ENCODE data around the gene TBC1D9B. TPM values are rescaled to one million over a fixed set of nuclear protein-coding genes. Genes with fewer than 3 reads are reported as not detected.

TBC1D9B gene
- total and polyA plus RNA-seq, 2 of the 13 experiments (the other 11 are each of a cell fraction or from before 2014, with no cell fraction given) = 35.0 to 50.0 TPM

DNA sequence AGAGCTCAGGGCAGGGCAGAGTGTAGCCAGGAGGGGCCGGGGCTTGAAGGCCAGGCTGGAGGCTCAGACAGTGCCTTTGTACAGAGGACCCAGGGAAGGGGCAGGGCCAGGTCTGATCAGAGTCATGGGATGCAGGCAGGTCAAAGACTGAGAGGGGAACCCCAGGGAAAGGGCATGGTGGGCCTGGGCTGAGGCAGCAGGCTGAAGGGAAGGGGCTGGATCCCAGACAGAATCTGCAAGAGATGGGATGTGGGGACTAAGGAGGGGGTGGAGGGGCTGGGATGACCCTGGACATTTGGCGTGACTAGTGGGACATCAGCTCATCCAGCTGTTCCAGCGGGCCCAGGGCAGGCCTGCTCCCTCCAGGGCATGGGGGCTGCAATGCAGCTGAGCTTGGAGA is 33.6 kb downstream of the TBC1D9B start:
- H3K79me2 ChIP-seq (ENCODE audit: insufficient read depth, low read length) = no peaks in the 10 kb centered on the region
- no peaks in the 10 kb centered on the region for H3K4me1 ChIP-seq (ENCODE audit: insufficient read depth, low read length)
- ATAC-seq = no peak
- H2AFZ ChIP-seq (ENCODE audit: low read length) = no peak overlapping the region
- ChIA-PET CTCF (ENCODE audit: low intra/inter-chr PET ratio, low total read pairs) (no interaction called here), POLR2A (no interaction called here)
- H4K20me1 ChIP-seq (ENCODE audit: insufficient read depth, low read length) = no peaks in the 10 kb centered on the region
- no peak overlapping the region for H3K27ac ChIP-seq (ENCODE audit: extremely low read length, insufficient read depth, low read length)
- no peak overlapping the region for H3K4me3 ChIP-seq (replicated peaks in 1 of 3; ENCODE audit: insufficient read depth in 1 of 3, low read depth in 2 of 3, low read length in 3 of 3)
- WGBS (ENCODE audit: low lambda C conversion rate) = 100% methylated on average over 2 of the region's 3 CpGs
- intact Hi-C loops (cut with micrococcal nuclease; ENCODE audit: unreplicated experiment) = no loop called here
- DNase-seq (ENCODE audit: low spot score) = no peak
- H3K36me3 ChIP-seq (replicated peaks in 1 of 2; ENCODE audit: control insufficient read depth in 1 of 2, insufficient read depth in 2 of 2, low read length in 2 of 2) = peaks cover 22 to 59% of the 10 kb centered on the region in 2 experiments; a peak in 4 of 5 replicates
- in situ Hi-C loops (cut with HindIII; ENCODE audit: extremely low pct_ligation_motif_present, low pct_unique_long_range_greater_than_20kb) = no loop called here
- FAIRE-seq = no peak
- TF ChIP-seq, protein P1, sequence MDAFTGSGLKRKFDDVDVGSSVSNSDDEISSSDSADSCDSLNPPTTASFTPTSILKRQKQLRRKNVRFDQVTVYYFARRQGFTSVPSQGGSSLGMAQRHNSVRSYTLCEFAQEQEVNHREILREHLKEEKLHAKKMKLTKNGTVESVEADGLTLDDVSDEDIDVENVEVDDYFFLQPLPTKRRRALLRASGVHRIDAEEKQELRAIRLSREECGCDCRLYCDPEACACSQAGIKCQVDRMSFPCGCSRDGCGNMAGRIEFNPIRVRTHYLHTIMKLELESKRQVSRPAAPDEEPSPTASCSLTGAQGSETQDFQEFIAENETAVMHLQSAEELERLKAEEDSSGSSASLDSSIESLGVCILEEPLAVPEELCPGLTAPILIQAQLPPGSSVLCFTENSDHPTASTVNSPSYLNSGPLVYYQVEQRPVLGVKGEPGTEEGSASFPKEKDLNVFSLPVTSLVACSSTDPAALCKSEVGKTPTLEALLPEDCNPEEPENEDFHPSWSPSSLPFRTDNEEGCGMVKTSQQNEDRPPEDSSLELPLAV (CRISPR knock-in tag; conservative IDR thresholded peaks at IDR 0.05; ENCODE audit: low read depth) = no peak
- TF ChIP-seq KLF16 (CRISPR knock-in tag; IDR thresholded peaks at IDR 0.05) (no peak), ZNF180 (CRISPR knock-in tag; IDR thresholded peaks at IDR 0.05; ENCODE audit: borderline replicate concordance, low read depth) (no peak), ZNF589 (CRISPR knock-in tag; conservative IDR thresholded peaks at IDR 0.05) (no peak), ZNF792 (CRISPR knock-in tag; IDR thresholded peaks at IDR 0.05) (no peak), RBAK (CRISPR knock-in tag; IDR thresholded peaks at IDR 0.05) (no peak)
- TF ChIP-seq, protein P2, sequence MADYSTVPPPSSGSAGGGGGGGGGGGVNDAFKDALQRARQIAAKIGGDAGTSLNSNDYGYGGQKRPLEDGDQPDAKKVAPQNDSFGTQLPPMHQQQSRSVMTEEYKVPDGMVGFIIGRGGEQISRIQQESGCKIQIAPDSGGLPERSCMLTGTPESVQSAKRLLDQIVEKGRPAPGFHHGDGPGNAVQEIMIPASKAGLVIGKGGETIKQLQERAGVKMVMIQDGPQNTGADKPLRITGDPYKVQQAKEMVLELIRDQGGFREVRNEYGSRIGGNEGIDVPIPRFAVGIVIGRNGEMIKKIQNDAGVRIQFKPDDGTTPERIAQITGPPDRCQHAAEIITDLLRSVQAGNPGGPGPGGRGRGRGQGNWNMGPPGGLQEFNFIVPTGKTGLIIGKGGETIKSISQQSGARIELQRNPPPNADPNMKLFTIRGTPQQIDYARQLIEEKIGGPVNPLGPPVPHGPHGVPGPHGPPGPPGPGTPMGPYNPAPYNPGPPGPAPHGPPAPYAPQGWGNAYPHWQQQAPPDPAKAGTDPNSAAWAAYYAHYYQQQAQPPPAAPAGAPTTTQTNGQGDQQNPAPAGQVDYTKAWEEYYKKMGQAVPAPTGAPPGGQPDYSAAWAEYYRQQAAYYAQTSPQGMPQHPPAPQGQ (CRISPR knock-in tag; IDR thresholded peaks at IDR 0.05; ENCODE audit: borderline replicate concordance) = no peak
- TF ChIP-seq, protein P3, sequence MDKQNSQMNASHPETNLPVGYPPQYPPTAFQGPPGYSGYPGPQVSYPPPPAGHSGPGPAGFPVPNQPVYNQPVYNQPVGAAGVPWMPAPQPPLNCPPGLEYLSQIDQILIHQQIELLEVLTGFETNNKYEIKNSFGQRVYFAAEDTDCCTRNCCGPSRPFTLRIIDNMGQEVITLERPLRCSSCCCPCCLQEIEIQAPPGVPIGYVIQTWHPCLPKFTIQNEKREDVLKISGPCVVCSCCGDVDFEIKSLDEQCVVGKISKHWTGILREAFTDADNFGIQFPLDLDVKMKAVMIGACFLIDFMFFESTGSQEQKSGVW (CRISPR knock-in tag; IDR thresholded peaks at IDR 0.05; ENCODE audit: borderline replicate concordance) = no peak
- TF ChIP-seq, protein P4, sequence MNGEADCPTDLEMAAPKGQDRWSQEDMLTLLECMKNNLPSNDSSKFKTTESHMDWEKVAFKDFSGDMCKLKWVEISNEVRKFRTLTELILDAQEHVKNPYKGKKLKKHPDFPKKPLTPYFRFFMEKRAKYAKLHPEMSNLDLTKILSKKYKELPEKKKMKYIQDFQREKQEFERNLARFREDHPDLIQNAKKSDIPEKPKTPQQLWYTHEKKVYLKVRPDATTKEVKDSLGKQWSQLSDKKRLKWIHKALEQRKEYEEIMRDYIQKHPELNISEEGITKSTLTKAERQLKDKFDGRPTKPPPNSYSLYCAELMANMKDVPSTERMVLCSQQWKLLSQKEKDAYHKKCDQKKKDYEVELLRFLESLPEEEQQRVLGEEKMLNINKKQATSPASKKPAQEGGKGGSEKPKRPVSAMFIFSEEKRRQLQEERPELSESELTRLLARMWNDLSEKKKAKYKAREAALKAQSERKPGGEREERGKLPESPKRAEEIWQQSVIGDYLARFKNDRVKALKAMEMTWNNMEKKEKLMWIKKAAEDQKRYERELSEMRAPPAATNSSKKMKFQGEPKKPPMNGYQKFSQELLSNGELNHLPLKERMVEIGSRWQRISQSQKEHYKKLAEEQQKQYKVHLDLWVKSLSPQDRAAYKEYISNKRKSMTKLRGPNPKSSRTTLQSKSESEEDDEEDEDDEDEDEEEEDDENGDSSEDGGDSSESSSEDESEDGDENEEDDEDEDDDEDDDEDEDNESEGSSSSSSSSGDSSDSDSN (CRISPR knock-in tag; IDR thresholded peaks at IDR 0.05) = no peak
- TF ChIP-seq, protein P5, sequence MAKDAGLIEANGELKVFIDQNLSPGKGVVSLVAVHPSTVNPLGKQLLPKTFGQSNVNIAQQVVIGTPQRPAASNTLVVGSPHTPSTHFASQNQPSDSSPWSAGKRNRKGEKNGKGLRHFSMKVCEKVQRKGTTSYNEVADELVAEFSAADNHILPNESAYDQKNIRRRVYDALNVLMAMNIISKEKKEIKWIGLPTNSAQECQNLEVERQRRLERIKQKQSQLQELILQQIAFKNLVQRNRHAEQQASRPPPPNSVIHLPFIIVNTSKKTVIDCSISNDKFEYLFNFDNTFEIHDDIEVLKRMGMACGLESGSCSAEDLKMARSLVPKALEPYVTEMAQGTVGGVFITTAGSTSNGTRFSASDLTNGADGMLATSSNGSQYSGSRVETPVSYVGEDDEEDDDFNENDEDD (CRISPR knock-in tag; IDR thresholded peaks at IDR 0.05; ENCODE audit: borderline replicate concordance) = no peak
- TF ChIP-seq, protein P6, sequence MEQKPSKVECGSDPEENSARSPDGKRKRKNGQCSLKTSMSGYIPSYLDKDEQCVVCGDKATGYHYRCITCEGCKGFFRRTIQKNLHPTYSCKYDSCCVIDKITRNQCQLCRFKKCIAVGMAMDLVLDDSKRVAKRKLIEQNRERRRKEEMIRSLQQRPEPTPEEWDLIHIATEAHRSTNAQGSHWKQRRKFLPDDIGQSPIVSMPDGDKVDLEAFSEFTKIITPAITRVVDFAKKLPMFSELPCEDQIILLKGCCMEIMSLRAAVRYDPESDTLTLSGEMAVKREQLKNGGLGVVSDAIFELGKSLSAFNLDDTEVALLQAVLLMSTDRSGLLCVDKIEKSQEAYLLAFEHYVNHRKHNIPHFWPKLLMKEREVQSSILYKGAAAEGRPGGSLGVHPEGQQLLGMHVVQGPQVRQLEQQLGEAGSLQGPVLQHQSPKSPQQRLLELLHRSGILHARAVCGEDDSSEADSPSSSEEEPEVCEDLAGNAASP (CRISPR knock-in tag; IDR thresholded peaks at IDR 0.05; ENCODE audit: borderline replicate concordance) = no peak
- no TSS peak for BruUV-seq (replicated peaks)
- no peak overlapping the region for H3K4me2 ChIP-seq (ENCODE audit: low read depth, low read length)
- no peak overlapping the region for H3K9ac ChIP-seq (ENCODE audit: insufficient read depth, low read depth, low read length)
- no peaks in the 10 kb centered on the region for H3K27me3 ChIP-seq (ENCODE audit: control insufficient read depth in 1 of 2, insufficient read depth in 2 of 2, low read length in 2 of 2)
- H3K9me3 ChIP-seq (ENCODE audit: low read length) = no peaks in the 10 kb centered on the region

All from HepG2 (cell line).